CD4-positive, alpha-beta T cell treated with Interferon gamma for 1 hour (primary cell): Measurements from ENCODE around the gene BOD1.
"Not testable (repeated sequence)": the region's sequence is repeated elsewhere in the genome, so short reads cannot be mapped to it uniquely, and the experiment has no call there.

Experiments
- DNase-seq: peaks from one replicate; pipeline ENCODE4 v3.0.0-alpha.2; 2020

The BOD1 gene

GRCh38 chr5:173614591-173614990, 1.9 kb downstream of the BOD1 start:
- DNase-seq: no peak

GRCh38 chr5:173613433-173614159, 2.9 kb downstream of the BOD1 start:
- DNase-seq: no peak

GRCh38 chr5:173612948-173613347, 3.5 kb downstream of the BOD1 start:
- no peak for DNase-seq

DNA sequence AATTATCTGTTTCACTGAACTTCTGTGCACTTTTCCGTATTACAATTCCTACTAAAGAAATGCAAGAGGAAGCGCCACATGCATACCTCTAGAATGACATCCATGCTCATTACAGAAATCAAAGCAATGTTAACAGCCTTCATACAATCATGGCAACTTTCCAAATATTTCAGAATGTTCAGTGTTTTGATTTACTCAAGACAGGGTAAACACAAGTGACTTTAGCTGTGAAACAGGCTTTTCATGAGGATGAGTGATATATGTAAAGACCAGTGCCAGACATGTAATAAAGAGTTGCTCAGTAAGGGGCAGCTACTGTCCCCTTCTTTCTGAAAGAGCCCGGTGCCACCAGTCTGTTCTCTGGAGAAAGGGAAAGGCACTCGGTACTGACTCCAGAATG, 4.7 kb downstream of the BOD1 start:
- no peak for DNase-seq

DNA sequence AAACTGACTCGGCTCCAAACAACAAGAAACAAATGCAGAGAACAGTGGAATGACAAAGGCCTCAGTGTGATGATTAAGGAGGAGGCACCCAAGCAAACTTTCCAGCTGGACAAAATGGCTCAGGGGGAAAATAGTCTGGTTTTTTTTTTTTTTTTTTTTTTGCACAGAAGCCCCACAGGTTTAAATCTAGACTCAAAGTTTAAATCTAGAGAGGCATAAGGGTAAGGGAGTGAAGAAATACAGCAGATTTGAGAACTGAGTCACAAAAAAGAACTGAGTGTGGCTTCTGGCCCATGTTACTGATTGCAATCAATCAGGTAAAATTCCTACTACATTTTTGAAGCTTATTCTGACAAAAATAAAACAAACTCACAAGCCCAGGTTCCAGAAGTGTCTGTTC, 12.3 kb downstream of the BOD1 start:
- DNase-seq: no peak

DNA sequence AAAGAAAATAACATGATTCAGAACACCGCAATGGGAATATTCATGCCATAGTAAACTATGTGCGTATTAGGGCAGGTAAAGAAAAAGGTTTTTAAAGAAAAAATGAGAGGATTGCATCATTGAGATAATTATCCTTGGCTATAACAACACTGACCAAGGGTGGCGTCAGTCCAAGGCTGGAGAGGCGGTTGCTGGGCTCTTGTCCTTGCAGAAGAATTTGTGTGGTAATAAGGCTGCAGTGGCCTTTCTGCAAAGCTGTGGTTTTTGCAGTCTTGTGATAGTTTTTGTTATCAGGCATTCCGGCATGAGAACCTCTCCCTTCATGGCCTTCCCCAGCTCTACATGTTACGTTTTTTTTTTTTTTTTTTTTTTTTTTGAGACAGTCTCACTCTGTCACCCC, 14.0 kb downstream of the BOD1 start:
- no peak for DNase-seq

GRCh38 chr5:173598686-173599085, 17.8 kb downstream of the BOD1 start:
- no peak for DNase-seq

DNA sequence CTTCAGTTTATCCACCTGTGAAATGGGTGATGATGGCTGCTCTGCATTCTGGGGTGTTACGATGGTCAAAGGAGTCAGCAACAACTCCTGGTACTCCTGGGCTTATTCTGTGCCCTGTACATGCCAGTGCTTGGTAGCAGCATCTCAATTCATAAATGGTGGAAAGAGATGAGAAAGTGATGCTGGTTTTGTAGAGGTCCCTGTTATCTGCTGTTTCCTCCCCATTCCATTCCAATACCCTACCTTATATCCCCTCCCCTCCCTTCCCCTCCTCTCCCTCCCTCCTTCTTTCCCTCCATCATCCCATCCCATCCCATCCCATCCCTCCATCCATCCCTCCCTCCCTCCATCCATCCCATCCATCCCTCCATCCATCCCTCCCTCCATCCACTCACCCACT, 19.1 kb downstream of the BOD1 start:
- no peak for DNase-seq

- DNase-seq: no peak
These were observed 20.6 kb downstream of the BOD1 start for GRCh38 chr5:173595841-173596240.

DNA sequence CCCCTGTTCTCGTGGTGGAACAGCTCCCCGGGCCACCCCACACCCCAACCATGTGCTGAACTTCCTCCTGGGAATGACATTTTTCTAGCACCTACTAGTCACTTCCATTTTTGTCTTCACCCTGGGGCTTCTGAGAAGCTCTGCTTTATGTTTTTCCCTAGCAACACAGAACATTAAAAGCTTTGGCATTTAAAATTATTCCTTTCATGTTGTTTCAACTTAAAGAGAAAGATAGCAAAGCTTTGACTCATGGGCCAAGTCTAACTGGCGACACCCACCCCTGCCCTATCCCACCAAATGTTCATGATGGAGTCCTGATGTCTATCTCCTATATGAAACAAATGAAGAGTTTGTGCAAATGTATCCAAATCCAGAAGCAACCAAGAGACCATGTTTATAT, 22.4 kb downstream of the BOD1 start:
- no peak for DNase-seq

GRCh38 chr5:173592050-173592669, 24.3 kb downstream of the BOD1 start:
- no peak for DNase-seq

DNA sequence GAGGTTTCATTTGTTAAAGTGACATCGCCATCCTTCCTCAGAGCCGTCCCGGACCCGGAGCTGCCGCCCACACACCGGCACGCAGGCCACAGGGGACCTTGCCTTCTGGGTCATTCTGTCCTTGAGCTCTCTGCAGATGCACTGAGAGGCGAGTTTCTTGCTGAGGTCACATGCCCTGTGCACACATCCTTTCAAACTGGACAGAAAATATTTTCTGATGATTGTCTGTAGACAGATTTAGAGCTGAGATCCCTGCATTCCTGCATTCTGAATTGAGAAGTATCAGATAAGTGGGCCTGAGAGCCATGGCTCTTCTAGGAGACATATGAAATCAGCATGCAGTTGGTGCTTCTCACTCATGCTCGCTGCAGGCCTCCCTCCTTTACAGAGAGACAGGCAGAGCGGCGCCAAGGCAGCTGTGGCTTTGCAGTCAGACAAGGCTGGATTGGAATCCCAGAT, 25.4 kb downstream of the BOD1 start:
- DNase-seq: no peak

DNA sequence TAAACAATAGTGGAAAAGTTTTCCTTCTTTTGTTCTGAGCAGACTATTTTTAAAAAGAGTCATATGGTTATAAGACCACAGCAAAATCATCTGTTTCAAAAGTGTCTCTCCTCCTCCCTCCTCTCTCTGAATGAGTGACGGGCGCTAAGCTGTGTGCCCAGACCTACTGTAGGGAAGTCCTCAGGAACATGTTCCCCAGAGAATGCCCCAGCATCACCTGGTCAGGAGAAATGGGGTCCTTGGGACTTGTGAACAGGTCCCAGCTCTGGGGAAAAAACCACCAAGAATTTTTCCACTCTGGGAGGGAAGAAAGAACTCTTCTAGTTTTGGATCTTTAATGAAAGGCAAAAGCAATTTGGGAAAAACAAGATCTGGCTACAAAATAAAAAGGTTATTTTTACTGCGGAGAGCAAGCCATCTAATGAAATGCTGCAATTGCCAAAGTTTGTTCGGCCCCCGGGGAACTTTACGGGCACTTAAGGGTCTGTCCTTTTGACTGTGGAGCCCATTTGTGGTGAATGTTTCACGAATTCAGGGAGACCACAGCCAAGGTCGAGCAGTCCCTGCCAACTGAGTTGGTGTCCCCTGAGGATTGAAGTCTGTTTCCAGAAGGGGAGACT, 25.9 kb downstream of the BOD1 start:
- no peak for DNase-seq

DNA sequence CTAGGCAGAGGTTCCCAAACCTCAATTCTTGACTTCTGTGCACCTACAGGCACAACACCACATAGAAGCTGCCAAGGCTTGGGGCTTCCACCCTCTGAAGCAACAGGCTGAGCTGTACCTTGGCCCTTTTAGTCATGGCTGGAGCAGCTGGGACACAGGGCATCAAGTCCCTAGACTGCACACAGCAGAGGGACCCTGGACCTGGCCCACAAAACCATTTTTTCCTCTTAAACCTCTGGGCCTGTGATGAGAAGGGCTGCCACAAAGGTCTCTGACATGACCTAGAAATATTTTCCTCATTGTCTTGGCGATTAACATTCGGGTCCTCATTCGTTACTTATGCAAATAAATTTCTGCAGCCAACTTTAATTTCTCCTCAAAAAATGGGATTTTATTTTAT, 30.3 kb downstream of the BOD1 start:
- not testable (repeated sequence) for DNase-seq

- no peak for DNase-seq
These were observed 33.1 kb downstream of the BOD1 start for GRCh38 chr5:173583346-173583745.

GRCh38 chr5:173582216-173583111, 34.0 kb downstream of the BOD1 start:
- no peak for DNase-seq

- no peak for DNase-seq
These were observed 34.8 kb downstream of the BOD1 start for GRCh38 chr5:173581408-173582215.

DNA sequence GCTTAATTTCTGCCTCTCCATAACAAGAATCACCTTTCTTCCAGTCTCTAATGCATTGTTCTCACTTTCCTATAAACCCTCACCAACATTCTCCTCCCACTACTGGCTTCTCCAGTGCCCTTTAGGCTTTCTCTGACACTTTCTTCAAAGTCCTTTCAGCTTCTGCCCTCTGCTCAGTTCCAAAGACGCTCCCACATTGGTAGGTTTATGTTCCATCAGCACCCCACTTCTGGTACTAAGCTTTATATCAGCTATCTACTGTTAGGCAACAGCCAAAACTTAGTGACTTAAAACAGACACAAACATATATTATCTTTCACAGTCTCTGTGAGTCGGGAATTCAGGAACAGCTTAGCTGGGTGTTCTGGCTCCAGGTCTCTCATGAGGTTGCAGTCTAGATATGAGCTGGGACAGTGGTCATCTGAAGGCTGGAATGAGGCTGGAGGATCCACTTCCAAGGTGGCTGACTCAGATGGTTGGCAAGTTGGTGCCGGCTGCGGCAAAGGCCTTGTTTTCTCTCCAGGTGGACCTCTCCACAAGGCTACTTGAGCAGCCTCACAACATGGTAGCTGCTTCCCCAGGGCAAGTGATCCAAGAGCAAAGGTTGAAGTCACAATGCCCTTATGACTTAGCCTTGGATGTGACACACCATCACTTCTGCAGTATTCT, 37.4 kb downstream of the BOD1 start:
- no peak for DNase-seq

GRCh38 chr5:173577817-173578216, 38.6 kb downstream of the BOD1 start:
- no peak for DNase-seq

- DNase-seq: no peak
These were observed 39.3 kb downstream of the BOD1 start for GRCh38 chr5:173577166-173577565.

DNA sequence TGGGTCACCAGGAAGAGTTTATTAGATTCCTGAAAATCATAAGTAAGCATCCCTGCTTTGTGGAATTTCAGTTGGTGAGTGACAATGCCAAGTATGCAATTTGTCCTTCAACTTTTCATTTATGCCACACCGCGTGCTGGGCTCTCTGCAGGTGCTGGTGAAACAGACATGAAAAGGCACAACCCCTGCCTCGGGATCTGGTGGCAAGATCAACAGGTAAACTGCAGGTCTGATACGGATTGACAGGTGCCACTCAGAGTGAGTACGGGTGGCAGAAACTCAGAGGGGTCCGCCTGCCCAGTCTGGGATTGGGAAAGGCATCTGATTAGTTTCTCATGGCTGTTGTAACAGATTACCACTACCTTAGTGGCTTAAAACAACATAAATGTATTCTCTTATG, 40.5 kb downstream of the BOD1 start:
- no peak for DNase-seq

GRCh38 chr5:173574983-173575382, 41.5 kb downstream of the BOD1 start:
- no peak for DNase-seq
